ENCODE data around the gene GJD3.

Gene GJD3

DNA sequence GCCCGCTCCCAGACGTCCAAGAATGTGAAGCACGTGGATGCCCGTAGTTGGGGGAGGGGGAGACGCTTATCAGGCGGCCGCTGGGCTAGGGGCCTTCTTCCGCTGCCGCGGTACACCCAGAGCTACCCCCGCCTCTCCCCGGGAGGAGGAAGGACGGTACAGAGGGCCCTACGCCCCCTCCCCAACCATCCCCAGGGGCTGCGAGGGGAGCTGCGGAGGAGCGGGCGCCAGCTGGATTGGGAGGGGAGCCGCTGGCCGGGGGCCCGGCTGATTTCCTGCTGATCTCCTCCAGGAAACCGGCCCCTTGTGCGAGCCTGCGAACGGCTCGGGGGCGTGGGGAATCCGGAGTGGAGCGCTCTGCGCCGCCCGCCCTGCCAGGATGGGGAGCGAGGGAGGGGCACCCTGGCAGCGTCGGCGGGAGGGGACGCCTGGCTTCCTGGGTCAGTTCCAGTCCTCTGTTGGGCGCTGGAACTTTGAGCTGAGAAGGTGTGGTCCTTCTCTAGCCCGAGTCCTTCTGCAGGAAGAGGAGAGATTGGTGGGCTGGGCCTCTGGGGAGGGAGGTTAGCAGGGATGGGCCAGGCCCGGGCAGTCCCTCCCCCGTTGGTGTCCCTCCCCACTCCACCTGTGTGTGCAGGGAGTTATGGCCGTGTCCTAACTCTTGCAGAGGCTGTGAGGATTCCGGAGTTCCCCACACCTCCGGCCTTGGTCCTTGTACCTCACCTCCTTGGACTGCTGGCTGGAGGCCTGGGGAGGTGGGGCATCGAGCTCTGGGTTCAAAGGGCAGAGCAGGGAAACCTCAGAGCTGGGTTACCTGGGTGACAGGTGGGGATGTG lies 19.2 kb downstream of the GJD3 start:
- no peak overlapping the region for H3K9ac ChIP-seq (ENCODE audit: low read length)
- H3K9me3 ChIP-seq (replicated peaks; ENCODE audit: insufficient read depth, low read length), result no peaks in the 10 kb centered on the region
- no peak overlapping the region for H3K27ac ChIP-seq (ENCODE audit: low read length)
- no peaks in the 10 kb centered on the region for H3K27me3 ChIP-seq (replicated peaks; ENCODE audit: insufficient read depth, low read length)
- H3K4me1 ChIP-seq (ENCODE audit: low read length), result no peaks in the 10 kb centered on the region
- no peak for DNase-seq
- no peak overlapping the region for H3K4me2 ChIP-seq (ENCODE audit: low read depth, low read length)
- H4K20me1 ChIP-seq (ENCODE audit: insufficient read depth, low read length), result peaks cover 32% of the 10 kb centered on the region
- no peak overlapping the region for H2AFZ ChIP-seq (ENCODE audit: low read length)
- H3K36me3 ChIP-seq (replicated peaks; ENCODE audit: insufficient read depth, low read length), result no peaks in the 10 kb centered on the region
- H3K79me2 ChIP-seq (ENCODE audit: low read length), result peaks cover 98% of the 10 kb centered on the region
- H3K9me2 ChIP-seq (replicated peaks; ENCODE audit: insufficient read depth, low read length), result no peaks in the 10 kb centered on the region
- TF ChIP-seq EZH2phosphoT487 (IDR thresholded peaks at IDR 0.05; ENCODE audit: low read length) (no peak), EZH2 (optimal IDR thresholded peaks at IDR 0.05; ENCODE audit: low read depth, low read length) (no peak)
- TF ChIP-seq, protein P1, sequence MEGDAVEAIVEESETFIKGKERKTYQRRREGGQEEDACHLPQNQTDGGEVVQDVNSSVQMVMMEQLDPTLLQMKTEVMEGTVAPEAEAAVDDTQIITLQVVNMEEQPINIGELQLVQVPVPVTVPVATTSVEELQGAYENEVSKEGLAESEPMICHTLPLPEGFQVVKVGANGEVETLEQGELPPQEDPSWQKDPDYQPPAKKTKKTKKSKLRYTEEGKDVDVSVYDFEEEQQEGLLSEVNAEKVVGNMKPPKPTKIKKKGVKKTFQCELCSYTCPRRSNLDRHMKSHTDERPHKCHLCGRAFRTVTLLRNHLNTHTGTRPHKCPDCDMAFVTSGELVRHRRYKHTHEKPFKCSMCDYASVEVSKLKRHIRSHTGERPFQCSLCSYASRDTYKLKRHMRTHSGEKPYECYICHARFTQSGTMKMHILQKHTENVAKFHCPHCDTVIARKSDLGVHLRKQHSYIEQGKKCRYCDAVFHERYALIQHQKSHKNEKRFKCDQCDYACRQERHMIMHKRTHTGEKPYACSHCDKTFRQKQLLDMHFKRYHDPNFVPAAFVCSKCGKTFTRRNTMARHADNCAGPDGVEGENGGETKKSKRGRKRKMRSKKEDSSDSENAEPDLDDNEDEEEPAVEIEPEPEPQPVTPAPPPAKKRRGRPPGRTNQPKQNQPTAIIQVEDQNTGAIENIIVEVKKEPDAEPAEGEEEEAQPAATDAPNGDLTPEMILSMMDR (IDR thresholded peaks at IDR 0.05; ENCODE audit: low read length), result no peak
- no peaks in the 10 kb centered on the region for H3F3A ChIP-seq (ENCODE audit: insufficient read depth, low read length)
- H3K4me3 ChIP-seq (ENCODE audit: low read length), result no peak overlapping the region

DNA sequence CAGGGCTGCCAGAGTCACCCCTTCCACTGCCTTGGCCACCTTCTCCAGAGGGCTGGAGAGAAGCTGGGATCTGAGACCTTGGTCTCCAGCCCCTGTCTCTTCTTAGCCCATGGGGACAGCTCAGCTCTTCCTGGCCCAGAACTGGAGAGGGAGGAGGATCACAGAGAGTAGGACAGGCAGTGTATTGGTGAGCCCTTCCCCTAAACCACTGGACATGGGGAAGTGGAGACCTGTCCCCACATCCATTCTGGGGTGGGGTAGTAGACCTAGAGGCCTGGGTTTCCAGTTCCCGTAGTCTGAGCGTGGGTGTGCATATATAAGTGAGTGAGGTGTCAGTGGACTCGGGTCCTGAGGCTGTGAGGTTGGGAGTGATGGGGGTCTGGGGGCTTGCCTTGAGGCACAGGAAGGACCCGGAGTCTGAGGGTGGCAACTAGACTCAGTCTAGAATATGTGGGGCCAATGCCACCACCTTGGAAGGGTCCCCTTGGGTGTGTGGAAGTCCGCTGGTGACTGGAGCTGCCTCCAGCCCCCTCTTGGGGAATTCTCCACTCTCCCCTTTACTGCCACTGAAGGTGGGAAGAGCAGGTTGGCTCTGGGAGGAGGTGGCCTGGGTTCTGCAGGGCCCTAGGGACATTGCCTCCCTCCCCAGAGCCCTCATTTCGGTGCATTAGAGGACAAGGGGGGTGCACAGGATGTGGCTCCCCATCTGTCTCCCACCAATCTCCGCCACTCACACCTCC lies 19.9 kb downstream of the GJD3 start:
- H3K79me2 ChIP-seq (ENCODE audit: low read length), result peaks cover 98% of the 10 kb centered on the region
- H3K4me1 ChIP-seq (ENCODE audit: low read length), result no peaks in the 10 kb centered on the region
- peaks cover 33% of the 10 kb centered on the region for H4K20me1 ChIP-seq (ENCODE audit: insufficient read depth, low read length)
- no peak overlapping the region for H3K27ac ChIP-seq (ENCODE audit: low read length)
- H3F3A ChIP-seq (ENCODE audit: insufficient read depth, low read length), result no peaks in the 10 kb centered on the region
- no peaks in the 10 kb centered on the region for H3K36me3 ChIP-seq (replicated peaks; ENCODE audit: insufficient read depth, low read length)
- no peaks in the 10 kb centered on the region for H3K9me3 ChIP-seq (replicated peaks; ENCODE audit: insufficient read depth, low read length)
- H3K9ac ChIP-seq (ENCODE audit: low read length), result no peak overlapping the region
- H3K27me3 ChIP-seq (replicated peaks; ENCODE audit: insufficient read depth, low read length), result no peaks in the 10 kb centered on the region
- H2AFZ ChIP-seq (ENCODE audit: low read length), result no peak overlapping the region
- TF ChIP-seq, protein P1 (IDR thresholded peaks at IDR 0.05; ENCODE audit: low read length), result no peak
- no peak for TF ChIP-seq EZH2 (optimal IDR thresholded peaks at IDR 0.05; ENCODE audit: low read depth, low read length)
- TF ChIP-seq EZH2phosphoT487 (IDR thresholded peaks at IDR 0.05; ENCODE audit: low read length), result no peak
- no peak overlapping the region for H3K4me2 ChIP-seq (ENCODE audit: low read depth, low read length)
- H3K4me3 ChIP-seq (ENCODE audit: low read length), result no peak overlapping the region
- no peak for DNase-seq
- no peaks in the 10 kb centered on the region for H3K9me2 ChIP-seq (replicated peaks; ENCODE audit: insufficient read depth, low read length)

DNA sequence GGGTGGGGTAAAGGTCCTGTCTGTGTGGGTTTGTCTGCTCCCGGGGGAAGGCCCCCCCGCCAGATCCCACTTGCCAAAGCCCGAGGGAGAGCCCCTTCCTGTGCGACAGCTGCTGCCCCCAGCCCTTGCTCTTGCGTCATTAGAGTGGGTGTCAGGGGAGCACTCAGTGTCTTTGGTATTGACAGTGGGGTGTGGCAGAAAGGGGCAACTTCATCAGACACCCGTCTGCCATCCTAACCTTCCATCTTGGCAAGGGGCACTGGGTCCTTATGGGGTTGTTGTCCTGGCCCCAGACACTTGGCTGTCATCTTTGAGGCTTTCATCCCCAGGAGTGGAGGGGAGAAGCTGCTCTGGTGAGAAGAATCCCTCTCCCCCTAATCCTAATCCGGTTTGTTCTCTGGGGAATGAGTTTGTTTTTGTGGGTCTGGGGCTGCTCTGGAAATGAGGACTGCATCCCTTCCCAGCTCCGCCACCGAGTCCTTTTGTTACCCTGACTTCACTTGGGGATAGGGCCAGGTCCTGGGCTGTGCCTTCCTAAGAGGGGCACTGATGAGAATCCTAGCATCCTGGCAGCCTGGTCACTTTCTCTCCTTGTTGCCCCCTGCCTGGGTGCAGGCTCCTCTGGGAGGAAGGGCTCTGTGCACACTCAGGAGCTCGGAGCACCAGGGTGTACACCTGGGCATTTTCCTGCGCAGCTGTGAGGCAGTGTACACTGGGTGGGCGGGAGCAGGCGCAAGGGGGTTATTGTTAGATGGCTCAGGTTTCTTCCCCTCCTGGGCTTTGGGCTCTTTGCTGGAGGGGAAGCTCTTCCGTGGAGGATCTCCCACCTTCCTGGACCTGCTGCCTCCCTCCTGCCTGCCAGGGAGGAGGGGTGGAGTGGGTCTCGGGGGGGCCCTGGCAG lies 21.1 kb downstream of the GJD3 start:
- Histone ChIP-seq H3K4me2 (ENCODE audit: low read depth, low read length) (no peak overlapping the region), H2AFZ (ENCODE audit: low read length) (no peak overlapping the region), H3K27ac (ENCODE audit: low read length) (no peak overlapping the region), H3K36me3 (replicated peaks; ENCODE audit: insufficient read depth, low read length) (no peaks in the 10 kb centered on the region), H3K9me2 (replicated peaks; ENCODE audit: insufficient read depth, low read length) (no peaks in the 10 kb centered on the region), H3K4me3 (ENCODE audit: low read length) (no peak overlapping the region), H3K79me2 (ENCODE audit: low read length) (peaks cover 98% of the 10 kb centered on the region), H3F3A (ENCODE audit: insufficient read depth, low read length) (no peaks in the 10 kb centered on the region), H3K9me3 (replicated peaks; ENCODE audit: insufficient read depth, low read length) (no peaks in the 10 kb centered on the region), H3K27me3 (replicated peaks; ENCODE audit: insufficient read depth, low read length) (no peaks in the 10 kb centered on the region), H3K9ac (ENCODE audit: low read length) (no peak overlapping the region), H4K20me1 (ENCODE audit: insufficient read depth, low read length) (peaks cover 34% of the 10 kb centered on the region), H3K4me1 (ENCODE audit: low read length) (no peaks in the 10 kb centered on the region)
- TF ChIP-seq, protein P1 (IDR thresholded peaks at IDR 0.05; ENCODE audit: low read length), result no peak
- no peak for TF ChIP-seq EZH2 (optimal IDR thresholded peaks at IDR 0.05; ENCODE audit: low read depth, low read length)
- TF ChIP-seq EZH2phosphoT487 (IDR thresholded peaks at IDR 0.05; ENCODE audit: low read length), result no peak
- DNase-seq, result no peak

Measured in MM.1S (cell line).